Coronary artery (tissue), 2 donors: ENCODE data around the gene KHSRP.
A peak's percentile ranks its signal among the peaks of the same experiment; 100 is the strongest.
"Not testable (repeated sequence)": the region's sequence is repeated elsewhere in the genome, so short reads cannot be mapped to it uniquely, and the experiment has no call there.

Source experiments
- DNase-seq: peaks from one replicate; pipeline ENCODE4 v3.0.0-alpha.2; 2017; ENCODE audit warnings: low spot score
- H3K27ac ChIP-seq, 2 donors: fragments of 200-600 bp; sonication (generic); one replicate each; pipeline ENCODE4 v1.5.1; 2016 to 2019
- H3K4me3 ChIP-seq: fragments of 200-600 bp; sonication (generic); 2 replicates; pipeline ENCODE4 v1.5.1; 2016; ENCODE audit warnings: mild to moderate bottlenecking, moderate library complexity
- CTCF ChIP-seq: fragments of 200-600 bp; sonication (generic); IDR thresholded peaks from one replicate; pipeline ENCODE4 v1.5.1; 2019; ENCODE audit warnings: antibody characterized with exemption

Gene KHSRP

GRCh38 chr19:6412447-6413091, 12.0 kb downstream of the KHSRP start:
- no peak for TF ChIP-seq CTCF
- H3K27ac ChIP-seq, result peak overlapping the region in 1 of 2 donors; percentile 16
- no peak overlapping the region for H3K4me3 ChIP-seq
- DNase-seq, result no peak

GRCh38 chr19:6412061-6412446, 12.6 kb downstream of the KHSRP start:
- Histone ChIP-seq H3K4me3 (no peak overlapping the region), H3K27ac (no peak overlapping the region)
- no peak for TF ChIP-seq CTCF
- no peak for DNase-seq

- DNase-seq, result no peak
- Histone ChIP-seq H3K27ac (no peak overlapping the region), H3K4me3 (no peak overlapping the region)
- TF ChIP-seq CTCF, result no peak
Measured at GRCh38 chr19:6409346-6409745, 15.3 kb downstream of the KHSRP start.

GRCh38 chr19:6406401-6406800, 18.2 kb downstream of the KHSRP start:
- no peak overlapping the region for H3K4me3 ChIP-seq
- no peak overlapping the region for H3K27ac ChIP-seq
- DNase-seq, result no peak
- no peak for TF ChIP-seq CTCF

GRCh38 chr19:6402837-6403608, 21.6 kb downstream of the KHSRP start:
- Histone ChIP-seq H3K4me3 (no peak overlapping the region), H3K27ac (no peak overlapping the region)
- no peak for TF ChIP-seq CTCF

GRCh38 chr19:6402058-6402457, 22.6 kb downstream of the KHSRP start:
- no peak overlapping the region for H3K27ac ChIP-seq
- H3K4me3 ChIP-seq, result no peak overlapping the region
- TF ChIP-seq CTCF, result no peak
- no peak for DNase-seq

More at GRCh38 chr19:6402837-6403608, 21.6 kb downstream of the KHSRP start:
- no peak for DNase-seq

GRCh38 chr19:6400062-6400944, 24.3 kb downstream of the KHSRP start:
- H3K27ac ChIP-seq, H3K4me3 ChIP-seq, DNase-seq: not testable (repeated sequence)
